Caco-2 (cell line): ENCODE measurements around the gene SEC16B. TPM values are rescaled to one million over a fixed set of nuclear protein-coding genes. Genes with fewer than 3 reads are reported as not detected.

ENCODE experiments used
- BruUV-seq: library from RNA; stranded (reverse); fragments of 400-500 nt; replicated peaks from 2 replicates; lab custom pipeline; 2021; lab: Mats Ljungman, UMichigan
- CTCF ChIA-PET: fragments of 300-600 bp; sonication (Branson Sonifier 250); formaldehyde crosslinking; loops from one replicate; lab custom pipeline; 2022; ENCODE audit warnings: antibody characterized with exemption; lab: Charles Lee
- POLR2A ChIA-PET: fragments of 300-600 bp; sonication (Branson Sonifier 250); formaldehyde crosslinking; loops from one replicate; lab custom pipeline; 2022; ENCODE audit warnings: antibody characterized with exemption; lab: Charles Lee
- DNase-seq, 2 experiments: peaks; one replicate each; pipeline versions ENCODE4 v3.0.0 to v3.0.0-alpha.2; 2020 to 2022
- H3K27me3 ChIP-seq: replicated peaks from 2 replicates; pipeline ENCODE4 v1.6.0; 2011; ENCODE audit warnings: low read length; ENCODE audit not compliant: control insufficient read depth, insufficient read depth
- H3K36me3 ChIP-seq: 2 replicates; pipeline ENCODE4 v1.5.1; 2011; ENCODE audit warnings: low read length; ENCODE audit not compliant: control insufficient read depth, insufficient read depth
- H3K4me1 ChIP-seq: fragments of 250-450 bp; sonication (Bioruptor Pico); 2 replicates; pipeline ENCODE4 v1.5.1; 2020; ENCODE audit warnings: mild to moderate bottlenecking
- H3K4me3 ChIP-seq: 2 replicates; pipeline ENCODE4 v1.5.1; 2011; ENCODE audit warnings: low read depth, mild to moderate bottlenecking, control low read depth, low read length
- H3K9me3 ChIP-seq: fragments of 250-450 bp; sonication (Bioruptor Pico); 2 replicates; pipeline ENCODE4 v1.5.1; 2020; ENCODE audit warnings: mild to moderate bottlenecking, moderate library complexity
- H3K27ac Mint-ChIP-seq: one replicate; pipeline ENCODE4 v1.8.0; 2022; ENCODE audit warnings: mixed read lengths; ENCODE audit not compliant: unreplicated experiment
- H3K27me3 Mint-ChIP-seq: one replicate; pipeline ENCODE4 v1.8.0; 2022; ENCODE audit warnings: mixed read lengths; ENCODE audit not compliant: insufficient read depth, unreplicated experiment
- H3K36me3 Mint-ChIP-seq: one replicate; pipeline ENCODE4 v1.8.0; 2022; ENCODE audit warnings: mild to moderate bottlenecking, mixed read lengths; ENCODE audit not compliant: insufficient read depth, unreplicated experiment
- H3K4me1 Mint-ChIP-seq: one replicate; pipeline ENCODE4 v1.8.0; 2022; ENCODE audit warnings: low read depth, mixed read lengths; ENCODE audit not compliant: unreplicated experiment
- H3K4me3 Mint-ChIP-seq: one replicate; pipeline ENCODE4 v1.8.0; 2022; ENCODE audit warnings: mild to moderate bottlenecking, moderate library complexity, mixed read lengths; ENCODE audit not compliant: unreplicated experiment
- H3K9me3 Mint-ChIP-seq: one replicate; pipeline ENCODE4 v1.8.0; 2022; ENCODE audit warnings: mixed read lengths; ENCODE audit not compliant: unreplicated experiment
- intact Hi-C: fragments of 100-400 bp; cut with micrococcal nuclease; formaldehyde crosslinking; loops from one replicate; pipeline ENCODE4 v1.10.0; 2022; ENCODE audit not compliant: unreplicated experiment
- total RNA-seq: library from RNA; stranded (reverse); gene quantifications from 2 replicates; pipeline ENCODE4 v1.2.3, GENCODE V29; 2022
- TF ChIP-seq, protein P1 (sequence below), 2 experiments: fragments of 200-600 bp in 1 of 2; IDR thresholded peaks; 1 replicate in 1 of 2; 2 replicates in 1 of 2; pipeline versions ENCODE4 v1.5.1 to v1.8.0; 2011 to 2022; ENCODE audit warnings: antibody characterized with exemption in 1 of 2, control low read depth in 1 of 2, inconsistent platforms in 1 of 2, low read depth in 1 of 2, low read length in 1 of 2, mild to moderate bottlenecking in 1 of 2, moderate library complexity in 1 of 2; ENCODE audit not compliant: insufficient read depth in 1 of 2, severe bottlenecking in 1 of 2, unreplicated experiment in 1 of 2

SEC16B gene
- total RNA-seq, 1 experiment from 2014 or later, result 0.59 TPM

GRCh38 chr1:178010674-178011464 lies 41.0 kb upstream of the SEC16B start:
- Mint-ChIP-seq H3K27ac (no peak overlapping the region), H3K9me3 (no peaks in the 10 kb centered on the region), H3K4me3 (no peak overlapping the region), H3K27me3 (peaks cover 13% of the 10 kb centered on the region), H3K36me3 (no peaks in the 10 kb centered on the region), H3K4me1 (peaks cover 5% of the 10 kb centered on the region)
- TF ChIP-seq, protein P1, sequence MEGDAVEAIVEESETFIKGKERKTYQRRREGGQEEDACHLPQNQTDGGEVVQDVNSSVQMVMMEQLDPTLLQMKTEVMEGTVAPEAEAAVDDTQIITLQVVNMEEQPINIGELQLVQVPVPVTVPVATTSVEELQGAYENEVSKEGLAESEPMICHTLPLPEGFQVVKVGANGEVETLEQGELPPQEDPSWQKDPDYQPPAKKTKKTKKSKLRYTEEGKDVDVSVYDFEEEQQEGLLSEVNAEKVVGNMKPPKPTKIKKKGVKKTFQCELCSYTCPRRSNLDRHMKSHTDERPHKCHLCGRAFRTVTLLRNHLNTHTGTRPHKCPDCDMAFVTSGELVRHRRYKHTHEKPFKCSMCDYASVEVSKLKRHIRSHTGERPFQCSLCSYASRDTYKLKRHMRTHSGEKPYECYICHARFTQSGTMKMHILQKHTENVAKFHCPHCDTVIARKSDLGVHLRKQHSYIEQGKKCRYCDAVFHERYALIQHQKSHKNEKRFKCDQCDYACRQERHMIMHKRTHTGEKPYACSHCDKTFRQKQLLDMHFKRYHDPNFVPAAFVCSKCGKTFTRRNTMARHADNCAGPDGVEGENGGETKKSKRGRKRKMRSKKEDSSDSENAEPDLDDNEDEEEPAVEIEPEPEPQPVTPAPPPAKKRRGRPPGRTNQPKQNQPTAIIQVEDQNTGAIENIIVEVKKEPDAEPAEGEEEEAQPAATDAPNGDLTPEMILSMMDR (IDR thresholded peaks at IDR 0.05; ENCODE audit: insufficient read depth in 1 of 2, low read depth in 1 of 2, low read length in 1 of 2, severe bottlenecking in 1 of 2, unreplicated experiment in 1 of 2), result no peak
- no TSS peak for BruUV-seq
- DNase-seq, result no peak
- intact Hi-C loops, result no loop called here
- no peaks in the 10 kb centered on the region for H3K27me3 ChIP-seq
- H3K4me1 ChIP-seq, result no peaks in the 10 kb centered on the region
- ChIA-PET CTCF (no interaction called here), POLR2A (no interaction called here)
- H3K36me3 ChIP-seq, result no peaks in the 10 kb centered on the region
- H3K9me3 ChIP-seq, result no peaks in the 10 kb centered on the region
- H3K4me3 ChIP-seq, result no peak overlapping the region

- no peak overlapping the region for H3K27ac Mint-ChIP-seq
- intact Hi-C loops, result no loop called here
- Histone ChIP-seq H3K27me3 (no peaks in the 10 kb centered on the region), H3K36me3 (no peaks in the 10 kb centered on the region), H3K9me3 (no peaks in the 10 kb centered on the region), H3K4me3 (no peak overlapping the region), H3K4me1 (no peaks in the 10 kb centered on the region)
- no peak for DNase-seq
- no TSS peak for BruUV-seq
- no peak overlapping the region for H3K4me3 Mint-ChIP-seq
- TF ChIP-seq, protein P1 (IDR thresholded peaks at IDR 0.05; ENCODE audit: insufficient read depth in 1 of 2, low read depth in 1 of 2, low read length in 1 of 2, severe bottlenecking in 1 of 2, unreplicated experiment in 1 of 2), result no peak
- peaks cover 9% of the 10 kb centered on the region for H3K27me3 Mint-ChIP-seq
- POLR2A ChIA-PET, result no interaction called here
- no peaks in the 10 kb centered on the region for H3K9me3 Mint-ChIP-seq
- H3K36me3 Mint-ChIP-seq, result no peaks in the 10 kb centered on the region
- CTCF ChIA-PET, result no interaction called here
- peaks cover 14% of the 10 kb centered on the region for H3K4me1 Mint-ChIP-seq
Measured at GRCh38 chr1:178006043-178006442, 36.2 kb upstream of the SEC16B start.

GRCh38 chr1:178005450-178005849 lies 35.6 kb upstream of the SEC16B start:
- intact Hi-C loops, result no loop called here
- CTCF ChIA-PET, result no interaction called here

More at GRCh38 chr1:178005450-178005849, 35.6 kb upstream of the SEC16B start:
- Histone ChIP-seq H3K27me3 (no peaks in the 10 kb centered on the region; the same call in 1 of the 2 replicates), H3K9me3 (no peaks in the 10 kb centered on the region), H3K4me3 (no peak overlapping the region), H3K4me1 (no peaks in the 10 kb centered on the region), H3K36me3 (no peaks in the 10 kb centered on the region)
- H3K9me3 Mint-ChIP-seq, result no peaks in the 10 kb centered on the region
- no peaks in the 10 kb centered on the region for H3K36me3 Mint-ChIP-seq
- H3K4me1 Mint-ChIP-seq, result peaks cover 10% of the 10 kb centered on the region
- TF ChIP-seq, protein P1 (IDR thresholded peaks at IDR 0.05; ENCODE audit: insufficient read depth in 1 of 2, low read depth in 1 of 2, low read length in 1 of 2, severe bottlenecking in 1 of 2, unreplicated experiment in 1 of 2), result no peak
- no peak for DNase-seq
- H3K27me3 Mint-ChIP-seq, result peaks cover 7% of the 10 kb centered on the region
- POLR2A ChIA-PET, result no interaction called here
- no peak overlapping the region for H3K4me3 Mint-ChIP-seq
- H3K27ac Mint-ChIP-seq, result no peak overlapping the region
- no TSS peak for BruUV-seq
